Right lobe of liver (tissue), 6 donors: ENCODE measurements around the gene APOL2. TPM values are rescaled to one million over a fixed set of nuclear protein-coding genes. Genes with fewer than 3 reads are reported as not detected.
A peak's percentile ranks its signal among the peaks of the same experiment; 100 is the strongest.

Experiments used
- ATAC-seq, 4 donors: fragments of 200-7000 bp; cut with Tn5 transposase; one replicate each; pipeline ENCODE4 v1.9.1; 2020; ENCODE audit warnings: mild to moderate bottlenecking in 4 of 4, moderate library complexity in 4 of 4
- DNase-seq, 3 donors: peaks; one replicate each; pipeline ENCODE4 v3.0.0-alpha.2; 2020
- H3K27ac ChIP-seq, 3 donors: fragments of 200-600 bp; one replicate each; pipeline ENCODE4 v1.8.0; 2022
- H3K27me3 ChIP-seq, 2 donors: fragments of 200-600 bp; one replicate each; pipeline ENCODE4 v1.8.0; 2022
- H3K36me3 ChIP-seq, 4 donors: fragments of 200-600 bp; sonication (generic) in 1 of 4; one replicate each; pipeline versions ENCODE4 v1.5.1 to v1.8.0; 2017 to 2022; ENCODE audit warnings: control low read depth in 1 of 4
- H3K4me1 ChIP-seq, 4 donors: fragments of 200-600 bp; sonication (generic) in 1 of 4; one replicate each; pipeline versions ENCODE4 v1.5.1 to v1.8.0; 2017 to 2022; ENCODE audit warnings: control low read depth in 1 of 4
- H3K4me3 ChIP-seq, 3 donors: fragments of 200-600 bp; one replicate each; pipeline ENCODE4 v1.8.0; 2022
- H3K9me3 ChIP-seq, 4 donors: fragments of 200-600 bp; sonication (generic) in 1 of 4; one replicate each; pipeline versions ENCODE4 v1.5.1 to v1.8.0; 2017 to 2022; ENCODE audit warnings: control low read depth in 1 of 4
- POLR2A ChIP-seq: fragments of 450-650 bp; IDR thresholded peaks from one replicate; pipeline ENCODE4 v1.6.1; 2017; ENCODE audit warnings: antibody characterized with exemption, mild to moderate bottlenecking
- WGBS: methylation state at CpG from one replicate; pipeline ENCODE4 v1.1.6; 2018; ENCODE audit warnings: low coverage, low lambda C conversion rate; ENCODE audit not compliant: insufficient coverage; ENCODE audit errors: missing lambda C conversion rate; 5-methylcytosine and 5-hydroxymethylcytosine counted together
- intact Hi-C, 2 donors: fragments of 100-400 bp; cut with DNase I; formaldehyde crosslinking; loops; one replicate each; pipeline versions ENCODE4 v1.11.2 to v1.14.1; 2022
- total RNA-seq, 6 experiments: library from RNA; depleted of rRNA in 2 of 6; stranded (reverse); fragments of >200 nt in 2 of 6; fragmentation: NEBNext Ultra II Directional in 3 of 6; extraction: Animal tissue kit (Norgen Biotek cat#: 25700) in 3 of 6; gene quantifications; one replicate each; pipeline versions ENCODE4 v1.1.0 to v1.2.4, GENCODE V29; 2016 to 2023
- TF ChIP-seq, protein P1 (sequence below), 4 donors: fragments of 200-600 bp in 3 of 4; fragments of 450-650 bp in 1 of 4; IDR thresholded peaks; one replicate each; pipeline versions ENCODE4 v1.5.1 to v1.8.0; 2016 to 2022; ENCODE audit warnings: antibody characterized with exemption in 4 of 4, mild to moderate bottlenecking in 2 of 4
- donor health status: DM: no; HTN: yes; CAD: no.
- donor health status: DM: no; HTN: no; CAD: no.
- donor health status: DM: no; HTN: no; CAD: no.
- donor health status: DM: no; HTN: yes; CAD: no.
- donor health status: DM: no; HTN: yes; CAD: no.

The APOL2 gene
- total RNA-seq, 6 experiments from 2014 or later: 40.8 to 121 (median 57.5) TPM

DNA sequence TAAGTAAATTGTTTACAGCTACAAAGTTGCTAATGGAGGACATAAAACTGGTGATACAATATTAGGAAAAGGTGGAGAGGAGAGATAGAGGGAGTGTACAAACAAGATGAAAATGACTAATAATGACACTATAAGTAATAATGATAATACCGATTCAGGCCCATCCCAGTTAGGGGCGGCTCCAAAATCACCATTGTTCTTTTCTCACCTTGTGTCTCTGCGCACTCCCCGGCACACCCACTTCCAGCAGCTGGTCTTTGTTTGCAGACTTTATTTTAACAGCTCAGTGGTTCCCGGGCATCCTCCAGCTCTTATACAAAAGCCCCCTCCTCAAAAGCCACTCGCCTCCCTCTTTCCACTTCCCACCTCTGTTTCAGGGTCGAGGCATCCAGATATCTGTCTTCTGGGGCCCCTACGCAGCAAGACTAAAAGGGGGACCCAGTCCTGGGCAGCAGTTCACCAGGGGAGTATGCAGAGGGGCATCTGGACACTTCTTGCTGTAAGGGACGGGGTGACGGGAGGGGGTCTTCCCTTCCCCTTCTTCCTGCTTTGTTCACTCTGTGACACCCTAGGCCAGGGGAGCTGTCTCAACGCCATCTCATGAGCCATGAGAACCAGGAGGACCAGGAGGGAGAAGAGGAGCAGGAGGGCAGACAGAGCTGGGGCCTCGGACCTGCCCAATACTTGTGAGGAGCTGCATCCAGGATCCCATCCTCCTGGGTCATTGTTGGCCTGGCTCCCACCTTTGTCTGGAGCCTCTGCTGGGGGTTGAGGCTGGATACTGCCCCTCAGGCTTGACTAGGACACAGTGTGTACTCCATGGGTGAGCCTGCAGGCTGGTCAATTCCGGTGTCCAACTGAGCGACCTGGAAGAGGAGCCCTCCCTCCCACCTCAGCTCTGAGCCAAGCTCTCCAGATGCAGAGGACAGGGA, 2.7 kb downstream of the APOL2 start:
- Histone ChIP-seq H3K27ac (no peak overlapping the region), H3K9me3 (no peaks in the 10 kb centered on the region), H3K4me3 (no peak overlapping the region), H3K36me3 (peaks cover 0 to 19% (median 3%) of the 10 kb centered on the region in 4 donors), H3K4me1 (peaks cover 0 to 22% (median 11%) of the 10 kb centered on the region in 4 donors), H3K27me3 (no peaks in the 10 kb centered on the region)
- peak in 1 of 3 donors; percentile 44 for DNase-seq
- ATAC-seq: no peak
- intact Hi-C loops: loop anchor here (10.0 kb wide), 1 partner anchor 48 kb away; no protein-coding TSS in a partner anchor
- TF ChIP-seq, protein P1, sequence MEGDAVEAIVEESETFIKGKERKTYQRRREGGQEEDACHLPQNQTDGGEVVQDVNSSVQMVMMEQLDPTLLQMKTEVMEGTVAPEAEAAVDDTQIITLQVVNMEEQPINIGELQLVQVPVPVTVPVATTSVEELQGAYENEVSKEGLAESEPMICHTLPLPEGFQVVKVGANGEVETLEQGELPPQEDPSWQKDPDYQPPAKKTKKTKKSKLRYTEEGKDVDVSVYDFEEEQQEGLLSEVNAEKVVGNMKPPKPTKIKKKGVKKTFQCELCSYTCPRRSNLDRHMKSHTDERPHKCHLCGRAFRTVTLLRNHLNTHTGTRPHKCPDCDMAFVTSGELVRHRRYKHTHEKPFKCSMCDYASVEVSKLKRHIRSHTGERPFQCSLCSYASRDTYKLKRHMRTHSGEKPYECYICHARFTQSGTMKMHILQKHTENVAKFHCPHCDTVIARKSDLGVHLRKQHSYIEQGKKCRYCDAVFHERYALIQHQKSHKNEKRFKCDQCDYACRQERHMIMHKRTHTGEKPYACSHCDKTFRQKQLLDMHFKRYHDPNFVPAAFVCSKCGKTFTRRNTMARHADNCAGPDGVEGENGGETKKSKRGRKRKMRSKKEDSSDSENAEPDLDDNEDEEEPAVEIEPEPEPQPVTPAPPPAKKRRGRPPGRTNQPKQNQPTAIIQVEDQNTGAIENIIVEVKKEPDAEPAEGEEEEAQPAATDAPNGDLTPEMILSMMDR (IDR thresholded peaks at IDR 0.05): no peak
- no peak for TF ChIP-seq POLR2A
- 72% methylated on average over 12 of the region's 14 CpGs for WGBS

DNA sequence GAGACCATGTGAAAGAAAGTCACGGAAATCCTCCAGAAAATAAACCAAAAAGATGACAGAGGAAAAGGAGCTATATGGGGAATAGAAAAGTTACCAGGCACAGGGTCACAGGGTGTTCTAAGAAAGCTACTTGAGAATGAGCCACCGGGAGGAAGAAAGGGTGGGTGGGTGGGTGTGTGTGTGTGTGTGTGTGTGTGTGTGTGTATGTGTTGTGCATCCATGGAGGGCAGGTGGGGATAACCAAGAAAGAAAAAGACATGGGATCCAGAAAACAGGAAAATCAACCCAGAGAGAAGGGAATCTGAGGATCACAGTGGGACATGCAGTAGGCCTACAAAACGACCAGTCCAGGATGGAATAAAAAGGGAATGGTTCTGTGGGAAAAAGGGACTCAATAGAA, 3.7 kb downstream of the APOL2 start:
- Histone ChIP-seq H3K4me3 (no peak overlapping the region), H3K36me3 (peaks cover 0 to 29% (median 10%) of the 10 kb centered on the region in 4 donors), H3K4me1 (peaks cover 0 to 22% (median 11%) of the 10 kb centered on the region in 4 donors), H3K27ac (no peak overlapping the region), H3K9me3 (no peaks in the 10 kb centered on the region), H3K27me3 (no peaks in the 10 kb centered on the region)
- intact Hi-C loops: loop anchor here (10.0 kb wide), 1 partner anchor 49 kb away; no protein-coding TSS in a partner anchor
- ATAC-seq (no peak), DNase-seq (no peak)
- TF ChIP-seq POLR2A: no peak
- TF ChIP-seq, protein P1 (IDR thresholded peaks at IDR 0.05): no peak
- 87% methylated on average over 3 of the region's 3 CpGs for WGBS

DNA sequence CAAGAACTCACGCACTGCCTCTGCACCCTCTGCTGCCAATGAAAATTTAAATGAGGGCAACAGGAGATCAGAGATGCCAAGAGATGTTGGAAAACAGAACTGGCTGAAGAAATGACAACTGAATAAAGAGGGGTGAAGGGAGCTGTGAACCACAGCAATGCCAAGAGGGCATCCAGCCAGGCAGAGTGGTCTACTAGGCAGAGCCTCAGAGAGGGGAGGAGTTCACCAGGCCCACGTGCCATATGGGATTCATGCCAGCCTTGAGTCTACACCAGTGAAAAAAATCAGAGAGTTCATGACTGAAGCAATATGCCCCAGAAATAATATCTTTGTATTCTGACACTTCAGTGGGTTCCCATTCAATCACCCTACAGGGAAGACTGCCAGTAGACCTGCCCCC, 4.4 kb downstream of the APOL2 start:
- Histone ChIP-seq H3K9me3 (no peaks in the 10 kb centered on the region), H3K4me1 (peaks cover 0 to 22% (median 11%) of the 10 kb centered on the region in 4 donors), H3K36me3 (peaks cover 0 to 31% (median 12%) of the 10 kb centered on the region in 4 donors), H3K27ac (no peak overlapping the region), H3K4me3 (no peak overlapping the region), H3K27me3 (no peaks in the 10 kb centered on the region)
- no peak for TF ChIP-seq POLR2A
- TF ChIP-seq, protein P1 (IDR thresholded peaks at IDR 0.05): no peak
- ATAC-seq: no peak
- 37% methylated on average over 2 of the region's 2 CpGs for WGBS
- DNase-seq: peak in 1 of 3 donors; percentile 47
- intact Hi-C loops: loop anchor here (10.0 kb wide), 1 partner anchor 50 kb away; no protein-coding TSS in a partner anchor

DNA sequence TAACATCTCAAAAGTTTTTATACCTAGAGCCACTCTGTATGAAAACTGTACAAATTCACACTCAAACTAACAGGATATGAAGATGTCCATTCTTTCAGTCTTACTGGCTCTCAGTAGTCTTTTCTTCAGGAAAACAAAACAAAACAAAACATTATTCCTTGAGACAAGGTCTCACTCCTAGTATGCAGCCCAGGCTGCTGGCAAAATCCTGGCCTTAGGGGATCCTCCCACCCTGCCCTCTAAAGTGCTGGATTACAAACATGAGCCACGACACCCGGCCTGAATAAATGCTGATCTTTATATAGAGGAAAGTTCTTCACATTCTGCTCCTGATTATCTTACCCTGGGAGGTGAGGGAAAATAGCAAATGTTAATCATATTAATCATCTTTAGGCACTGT, 5.1 kb downstream of the APOL2 start:
- peaks cover 0 to 22% (median 11%) of the 10 kb centered on the region in 4 donors for H3K4me1 ChIP-seq
- H3K36me3 ChIP-seq: peaks cover 0 to 31% (median 15%) of the 10 kb centered on the region in 4 donors
- H3K27ac ChIP-seq: no peak overlapping the region
- DNase-seq: no peak
- no peaks in the 10 kb centered on the region for H3K9me3 ChIP-seq
- H3K27me3 ChIP-seq: no peaks in the 10 kb centered on the region
- H3K4me3 ChIP-seq: no peak overlapping the region
- TF ChIP-seq, protein P1 (IDR thresholded peaks at IDR 0.05): no peak
- TF ChIP-seq POLR2A: no peak
- ATAC-seq: no peak
- 35% methylated on average over 2 of the region's 2 CpGs for WGBS
- intact Hi-C loops: loop anchor here (10.0 kb wide), 1 partner anchor 51 kb away; no protein-coding TSS in a partner anchor
